HL-60 (cell line): ENCODE results near the gene SPINK6.

Experiments used
- DNase-seq, 2 experiments: peaks; one replicate each; pipeline ENCODE4 v3.0.0-alpha.2; 2010 to 2020; ENCODE audit warnings: low read depth in 1 of 2, low spot score in 1 of 2
- H3K27ac ChIP-seq: fragments of 250-450 bp; sonication (Bioruptor Pico); replicated peaks from 2 replicates; pipeline ENCODE4 v1.5.1; 2020; ENCODE audit warnings: mild to moderate bottlenecking, moderate library complexity
- H3K27me3 ChIP-seq: fragments of 250-450 bp; sonication (Bioruptor Pico); 2 replicates; pipeline ENCODE4 v1.5.1; 2021; ENCODE audit warnings: mild to moderate bottlenecking, moderate library complexity; ENCODE audit not compliant: insufficient read depth, poor library complexity, severe bottlenecking
- H3K4me3 ChIP-seq: replicated peaks from 2 replicates; pipeline ENCODE4 v1.5.1; 2011; ENCODE audit warnings: mild to moderate bottlenecking, control low read depth, low read length; ENCODE audit not compliant: insufficient read depth
- CTCF ChIP-seq: IDR thresholded peaks from one replicate; pipeline ENCODE4 v1.5.1; 2011; ENCODE audit warnings: low read length, control low read depth, inconsistent platforms; ENCODE audit not compliant: insufficient read depth
- GABPA ChIP-seq: IDR thresholded peaks from 2 replicates; pipeline ENCODE4 v1.6.1; 2012; ENCODE audit warnings: low read depth
- POLR2AphosphoS5 ChIP-seq: IDR thresholded peaks from 2 replicates; pipeline ENCODE4 v1.6.1; 2012; ENCODE audit warnings: low read depth
- REST ChIP-seq: IDR thresholded peaks from 2 replicates; pipeline ENCODE4 v1.6.1; 2012; ENCODE audit warnings: low read depth; ENCODE audit not compliant: insufficient replicate concordance
- SPI1 ChIP-seq: IDR thresholded peaks from 2 replicates; pipeline ENCODE4 v1.6.1; 2012; ENCODE audit warnings: low read depth, mild to moderate bottlenecking, borderline replicate concordance

The SPINK6 gene

GRCh38 chr5:148228392-148228984 is 25.6 kb downstream of the SPINK6 start:
- no peak for TF ChIP-seq POLR2AphosphoS5
- TF ChIP-seq SPI1 = no peak
- TF ChIP-seq GABPA = no peak
- H3K27ac ChIP-seq = no peak overlapping the region
- no peaks in the 10 kb centered on the region for H3K27me3 ChIP-seq
- DNase-seq = no peak
- H3K4me3 ChIP-seq = no peak overlapping the region

GRCh38 chr5:148229840-148230239 is 27.0 kb downstream of the SPINK6 start:
- no peak for TF ChIP-seq SPI1
- no peak for TF ChIP-seq POLR2AphosphoS5
- no peak for TF ChIP-seq CTCF
- TF ChIP-seq GABPA = no peak
- TF ChIP-seq REST = no peak
- Histone ChIP-seq H3K4me3 (no peak overlapping the region), H3K27me3 (no peaks in the 10 kb centered on the region), H3K27ac (no peak overlapping the region)
- DNase-seq = no peak

- no peak overlapping the region for H3K27ac ChIP-seq
- H3K4me3 ChIP-seq = no peak overlapping the region
- no peak for DNase-seq
- H3K27me3 ChIP-seq = no peaks in the 10 kb centered on the region
- TF ChIP-seq REST (no peak), SPI1 (no peak), CTCF (no peak), GABPA (no peak), POLR2AphosphoS5 (no peak)
Observed at GRCh38 chr5:148230240-148230639, 27.4 kb downstream of the SPINK6 start.

GRCh38 chr5:148237785-148238417 is 35.1 kb downstream of the SPINK6 start:
- TF ChIP-seq SPI1 (no peak), POLR2AphosphoS5 (no peak), REST (no peak), GABPA (no peak), CTCF (no peak)
- DNase-seq = no peak
- H3K27ac ChIP-seq = no peak overlapping the region
- no peak overlapping the region for H3K4me3 ChIP-seq
- no peaks in the 10 kb centered on the region for H3K27me3 ChIP-seq
